OCI-LY7 (cell line): ENCODE results near the gene STRA8. TPM values are rescaled to one million over a fixed set of nuclear protein-coding genes. Genes with fewer than 3 reads are reported as not detected.

Experiments
- BruUV-seq: library from RNA; stranded (reverse); fragments of 400-500 nt; replicated peaks from 2 replicates; lab custom pipeline; 2021; lab: Mats Ljungman, UMichigan
- CTCF ChIA-PET: fragments of 300-600 bp; sonication (Branson Sonifier 250); formaldehyde crosslinking; loops from one replicate; lab custom pipeline; 2022; ENCODE audit warnings: antibody characterized with exemption; ENCODE audit not compliant: unreplicated experiment; lab: Charles Lee
- POLR2A ChIA-PET: fragments of 300-600 bp; sonication (Branson Sonifier 250); formaldehyde crosslinking; loops from one replicate; lab custom pipeline; 2022; ENCODE audit warnings: antibody characterized with exemption; lab: Charles Lee
- DNase-seq: peaks from one replicate; pipeline ENCODE4 v3.0.0-alpha.2; 2015; ENCODE audit warnings: low spot score
- H2AFZ ChIP-seq: fragments of 200-600 bp; sonication (generic), shearing (Covaris generic); 2 replicates; pipeline ENCODE4 v1.6.1; 2014; ENCODE audit warnings: mild to moderate bottlenecking, antibody characterized with exemption, low read length, moderate library complexity
- H3K27ac ChIP-seq: fragments of 200-600 bp; sonication (generic); 2 replicates; pipeline ENCODE4 v1.5.1; 2014; ENCODE audit warnings: mixed run types, low read depth, mild to moderate bottlenecking, moderate library complexity, low read length, inconsistent platforms; ENCODE audit not compliant: poor library complexity, severe bottlenecking
- H3K36me3 ChIP-seq: fragments of 200-600 bp; sonication (generic); 2 replicates; pipeline ENCODE4 v1.6.1; 2014; ENCODE audit warnings: mild to moderate bottlenecking, antibody characterized with exemption, low read length, moderate library complexity, mixed read lengths; ENCODE audit not compliant: insufficient read depth
- H3K4me1 ChIP-seq: fragments of 200-600 bp; sonication (generic); 2 replicates; pipeline ENCODE4 v1.5.1; 2014; ENCODE audit warnings: mild to moderate bottlenecking, low read length; ENCODE audit not compliant: insufficient read depth, poor library complexity, severe bottlenecking
- H3K4me2 ChIP-seq: fragments of 200-600 bp; sonication (generic); 2 replicates; pipeline ENCODE4 v1.6.1; 2014; ENCODE audit warnings: mild to moderate bottlenecking, low read length
- H3K4me3 ChIP-seq: fragments of 200-600 bp; sonication (generic); 2 replicates; pipeline ENCODE4 v1.5.1; 2014; ENCODE audit warnings: mild to moderate bottlenecking, low read depth, low read length; ENCODE audit not compliant: poor library complexity, severe bottlenecking
- H3K79me2 ChIP-seq: fragments of 200-600 bp; sonication (generic); 2 replicates; pipeline ENCODE4 v1.6.1; 2016; ENCODE audit warnings: low read depth, mild to moderate bottlenecking, low read length, moderate library complexity, mixed read lengths; ENCODE audit not compliant: insufficient read depth
- H3K9me2 ChIP-seq: fragments of 200-600 bp; sonication (generic); 2 replicates; pipeline ENCODE4 v1.6.1; 2016; ENCODE audit warnings: mild to moderate bottlenecking, low read length, mixed read lengths; ENCODE audit not compliant: insufficient read depth
- H3K9me3 ChIP-seq: fragments of 200-600 bp; sonication (generic); 2 replicates; pipeline ENCODE4 v1.6.1; 2014; ENCODE audit warnings: mild to moderate bottlenecking, mixed run types, low read length, mixed read lengths
- H4K20me1 ChIP-seq: fragments of 200-600 bp; sonication (generic); 2 replicates; pipeline ENCODE4 v1.6.1; 2014; ENCODE audit warnings: mild to moderate bottlenecking, antibody characterized with exemption, low read length, moderate library complexity, mixed read lengths; ENCODE audit not compliant: insufficient read depth
- CTCF ChIP-seq: fragments of 200-600 bp; sonication (generic); conservative IDR thresholded peaks from 2 replicates; pipeline ENCODE4 v1.5.1; 2014; ENCODE audit warnings: mild to moderate bottlenecking, antibody characterized with exemption, low read length, moderate library complexity, mixed read lengths
- EZH2phosphoT487 ChIP-seq: fragments of 200-600 bp; sonication (generic); IDR thresholded peaks from 2 replicates; pipeline ENCODE4 v1.6.1; 2018; ENCODE audit warnings: low read depth, borderline replicate concordance, mild to moderate bottlenecking, mixed run types, antibody characterized with exemption, low read length, moderate library complexity, mixed read lengths
- intact Hi-C: fragments of 100-400 bp; cut with micrococcal nuclease; formaldehyde crosslinking; loops from one replicate; pipeline ENCODE4 v1.10.0; 2022; ENCODE audit not compliant: unreplicated experiment
- total RNA-seq, 2 experiments: library from RNA; depleted of rRNA in 1 of 2; stranded (reverse); fragments of >200 nt in 1 of 2; shearing (Covaris generic) in 1 of 2; gene quantifications; 2 replicates each; pipeline ENCODE4 v1.2.3, GENCODE V29; 2014 to 2022

The STRA8 gene
- total RNA-seq, 2 experiments from 2014 or later, result not detected

GRCh38 chr7:135200821-135201331 is 32.8 kb upstream of the STRA8 start:
- H3K9me2 ChIP-seq, result no peaks in the 10 kb centered on the region
- no peaks in the 10 kb centered on the region for H3K4me1 ChIP-seq
- no peak overlapping the region for H3K4me3 ChIP-seq
- intact Hi-C loops, result no loop called here
- no peaks in the 10 kb centered on the region for H3K9me3 ChIP-seq
- no TSS peak for BruUV-seq
- no peak overlapping the region for H2AFZ ChIP-seq
- DNase-seq, result no peak
- no peaks in the 10 kb centered on the region for H3K79me2 ChIP-seq
- TF ChIP-seq EZH2phosphoT487 (no peak), CTCF (no peak)
- H4K20me1 ChIP-seq, result no peaks in the 10 kb centered on the region
- H3K4me2 ChIP-seq, result no peak overlapping the region
- H3K27ac ChIP-seq, result no peak overlapping the region
- peaks cover 15% of the 10 kb centered on the region for H3K36me3 ChIP-seq
- CTCF ChIA-PET, result no interaction called here
- POLR2A ChIA-PET, result no interaction called here

DNA sequence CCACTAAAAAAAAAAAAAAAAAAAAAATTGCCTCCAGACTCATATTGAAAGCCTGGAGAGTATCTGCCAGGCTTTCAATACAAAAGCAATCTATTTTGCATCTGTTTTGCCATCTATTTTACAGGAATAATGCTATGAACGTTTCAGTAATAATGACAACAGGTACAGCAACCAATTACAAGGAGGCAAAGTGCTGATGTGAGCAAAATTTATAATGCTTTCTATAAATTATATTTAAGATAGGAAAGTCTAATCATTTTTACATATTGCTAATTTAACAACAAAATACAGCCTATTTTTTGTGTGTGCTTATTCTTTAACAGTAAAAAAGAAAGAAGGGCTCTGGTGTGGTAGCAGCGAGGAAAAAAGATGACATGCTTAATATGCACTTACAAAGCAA is 32.3 kb upstream of the STRA8 start:
- Histone ChIP-seq H3K9me2 (no peaks in the 10 kb centered on the region), H3K4me3 (no peak overlapping the region), H3K27ac (no peak overlapping the region), H3K79me2 (no peaks in the 10 kb centered on the region), H3K36me3 (peaks cover 15% of the 10 kb centered on the region), H3K4me1 (no peaks in the 10 kb centered on the region), H4K20me1 (no peaks in the 10 kb centered on the region), H3K9me3 (no peaks in the 10 kb centered on the region), H3K4me2 (no peak overlapping the region), H2AFZ (no peak overlapping the region)
- BruUV-seq, result no TSS peak
- ChIA-PET CTCF (no interaction called here), POLR2A (interaction anchor here (1.4 kb wide), 1 partner anchor 14 kb away, joined by 4 read pairs; no protein-coding TSS in a partner anchor)
- intact Hi-C loops, result no loop called here
- no peak for DNase-seq
- TF ChIP-seq CTCF (no peak), EZH2phosphoT487 (no peak)

GRCh38 chr7:135204341-135204749 is 29.3 kb upstream of the STRA8 start:
- no peak for DNase-seq
- no peak overlapping the region for H3K4me3 ChIP-seq
- no peak overlapping the region for H2AFZ ChIP-seq
- no TSS peak for BruUV-seq
- peaks cover 4% of the 10 kb centered on the region; the same call in 1 of the 2 replicates for H3K36me3 ChIP-seq
- ChIA-PET POLR2A (interaction anchor here (0.8 to 1.0 kb wide), 4 partner anchors 9 to 217 kb away, joined by 3 to 4 read pairs (median 3); partner anchors contain the start of gene CYREN), CTCF (no interaction called here)
- H3K9me3 ChIP-seq, result no peaks in the 10 kb centered on the region
- H3K79me2 ChIP-seq, result no peaks in the 10 kb centered on the region
- no peak overlapping the region for H3K4me2 ChIP-seq
- no peaks in the 10 kb centered on the region for H4K20me1 ChIP-seq
- H3K27ac ChIP-seq, result no peak overlapping the region
- intact Hi-C loops, result no loop called here
- TF ChIP-seq EZH2phosphoT487, result no peak
- TF ChIP-seq CTCF, result no peak
- no peaks in the 10 kb centered on the region for H3K9me2 ChIP-seq
- H3K4me1 ChIP-seq, result no peaks in the 10 kb centered on the region
